ENCODE data around the gene RNASE1. TPM values are rescaled to one million over a fixed set of nuclear protein-coding genes. Genes with fewer than 3 reads are reported as not detected.

Gene RNASE1
- total RNA-seq, 1 donor from 2014 or later, result 4.5 TPM

GRCh38 chr14:20803223-20803622, 579 bp upstream of the RNASE1 start:
- no peak overlapping the region for H3K27ac Mint-ChIP-seq
- H3K36me3 Mint-ChIP-seq (ENCODE audit: insufficient read depth), result no peaks in the 10 kb centered on the region
- peaks cover 16% of the 10 kb centered on the region for H3K27me3 Mint-ChIP-seq
- H3K4me1 Mint-ChIP-seq (ENCODE audit: low read depth), result peaks cover 55% of the 10 kb centered on the region
- H3K9me3 Mint-ChIP-seq (ENCODE audit: low read depth), result no peaks in the 10 kb centered on the region
- DNase-seq (ENCODE audit: low spot score, unreplicated experiment), result no peak
- no peak for TF ChIP-seq CTCF (IDR thresholded peaks at IDR 0.05; ENCODE audit: unreplicated experiment)
- no peak overlapping the region for H3K4me3 Mint-ChIP-seq (ENCODE audit: low read depth)

- TF ChIP-seq CTCF (IDR thresholded peaks at IDR 0.05; ENCODE audit: unreplicated experiment), result no peak
- Mint-ChIP-seq H3K9me3 (ENCODE audit: low read depth) (no peaks in the 10 kb centered on the region), H3K4me1 (ENCODE audit: low read depth) (peaks cover 42% of the 10 kb centered on the region), H3K27ac (peak overlapping the region; percentile 25), H3K27me3 (peaks cover 16% of the 10 kb centered on the region), H3K36me3 (ENCODE audit: insufficient read depth) (no peaks in the 10 kb centered on the region), H3K4me3 (ENCODE audit: low read depth) (no peak overlapping the region)
- no peak for DNase-seq (ENCODE audit: low spot score, unreplicated experiment)
These were observed 918 bp downstream of the RNASE1 start for GRCh38 chr14:20801726-20802125.

- Mint-ChIP-seq H3K9me3 (ENCODE audit: low read depth) (no peaks in the 10 kb centered on the region), H3K27ac (peak overlapping the region; percentile 95), H3K27me3 (peaks cover 9% of the 10 kb centered on the region), H3K4me1 (ENCODE audit: low read depth) (peaks cover 36% of the 10 kb centered on the region), H3K36me3 (ENCODE audit: insufficient read depth) (no peaks in the 10 kb centered on the region), H3K4me3 (ENCODE audit: low read depth) (peak overlapping the region; percentile 7)
- DNase-seq (ENCODE audit: low spot score, unreplicated experiment), result no peak
- TF ChIP-seq CTCF (IDR thresholded peaks at IDR 0.05; ENCODE audit: unreplicated experiment), result no peak
These were observed 2.6 kb downstream of the RNASE1 start for GRCh38 chr14:20799892-20800544.

- Mint-ChIP-seq H3K4me3 (ENCODE audit: low read depth) (peak overlapping the region; percentile 7), H3K9me3 (ENCODE audit: low read depth) (no peaks in the 10 kb centered on the region), H3K27ac (peak overlapping the region; percentile 95), H3K27me3 (peaks cover 9% of the 10 kb centered on the region), H3K4me1 (ENCODE audit: low read depth) (peaks cover 35% of the 10 kb centered on the region), H3K36me3 (ENCODE audit: insufficient read depth) (no peaks in the 10 kb centered on the region)
- DNase-seq (ENCODE audit: low spot score, unreplicated experiment), result no peak
- no peak for TF ChIP-seq CTCF (IDR thresholded peaks at IDR 0.05; ENCODE audit: unreplicated experiment)
These were observed 3.2 kb downstream of the RNASE1 start for GRCh38 chr14:20799456-20799891.

GRCh38 chr14:20798932-20799331, 3.7 kb downstream of the RNASE1 start:
- TF ChIP-seq CTCF (IDR thresholded peaks at IDR 0.05; ENCODE audit: unreplicated experiment), result no peak
- Mint-ChIP-seq H3K36me3 (ENCODE audit: insufficient read depth) (no peaks in the 10 kb centered on the region), H3K27ac (no peak overlapping the region), H3K27me3 (peaks cover 9% of the 10 kb centered on the region), H3K4me1 (ENCODE audit: low read depth) (peaks cover 40% of the 10 kb centered on the region), H3K9me3 (ENCODE audit: low read depth) (no peaks in the 10 kb centered on the region), H3K4me3 (ENCODE audit: low read depth) (no peak overlapping the region)
- no peak for DNase-seq (ENCODE audit: low spot score, unreplicated experiment)
